ENCODE measurements around the gene CPA5. TPM values are rescaled to one million over a fixed set of nuclear protein-coding genes. Genes with fewer than 3 reads are reported as not detected.

The CPA5 gene
- total and polyA plus RNA-seq, 2 experiments from 2014 or later: not detected

GRCh38 chr7:130366564-130366963 is 21.9 kb downstream of the CPA5 start (continued):
- TF ChIP-seq REST (IDR thresholded peaks at IDR 0.05; ENCODE audit: unreplicated experiment) (no peak), ZNF331 (CRISPR knock-in tag; IDR thresholded peaks at IDR 0.05; ENCODE audit: low read depth) (no peak), ETS1 (IDR thresholded peaks at IDR 0.05) (no peak), EZH2 (IDR thresholded peaks at IDR 0.05; ENCODE audit: low read depth, unreplicated experiment) (no peak), JUNB (IDR thresholded peaks at IDR 0.05; ENCODE audit: unreplicated experiment) (no peak)

- Histone ChIP-seq H3K27ac (ENCODE audit: low read depth) (no peak overlapping the region), H3F3A (replicated peaks; ENCODE audit: low read depth) (no peaks in the 10 kb centered on the region), H3K27me3 (ENCODE audit: insufficient read depth) (no peaks in the 10 kb centered on the region), H3K4me3 (no peak overlapping the region), H4K20me1 (replicated peaks; ENCODE audit: insufficient read depth) (no peaks in the 10 kb centered on the region), H2AFZ (no peak overlapping the region), H3K79me2 (replicated peaks; ENCODE audit: insufficient read depth) (no peaks in the 10 kb centered on the region), H3K9me2 (ENCODE audit: insufficient read depth) (0 out of 2 replicates have a peak, but pooled peaks cover 4% of the 10 kb centered on the region), H3K4me2 (no peak overlapping the region), H3K36me3 (ENCODE audit: insufficient read depth) (no peaks in the 10 kb centered on the region), H3K4me1 (ENCODE audit: insufficient read depth) (peaks cover 5% of the 10 kb centered on the region; the same call in 1 of the 2 replicates)
- Mint-ChIP-seq H3K36me3 (ENCODE audit: low read depth) (peaks cover 4% of the 10 kb centered on the region; the same call in 1 of the 3 replicates), H3K9me3 (no peaks in the 10 kb centered on the region), H3K4me1 (peaks cover 21% of the 10 kb centered on the region), H3K27me3 (ENCODE audit: insufficient read depth, low read depth, poor library complexity) (peaks cover 7% of the 10 kb centered on the region), H3K4me3 (no peak overlapping the region), H3K27ac (no peak overlapping the region)
- ATAC-seq (no peak), DNase-seq (ENCODE audit: low spot score) (no peak)
- no peak for TF ChIP-seq REST (IDR thresholded peaks at IDR 0.05; ENCODE audit: unreplicated experiment)
- no peak for TF ChIP-seq CTCF (conservative IDR thresholded peaks at IDR 0.05; ENCODE audit: low read depth in 2 of 2)
- no peak for TF ChIP-seq CREB1 (CRISPR knock-in tag; IDR thresholded peaks at IDR 0.05; ENCODE audit: low read depth)
- no peak for TF ChIP-seq POLR2AphosphoS5 (IDR thresholded peaks at IDR 0.05; ENCODE audit: low read depth)
- no peak for TF ChIP-seq ZNF114 (CRISPR knock-in tag; IDR thresholded peaks at IDR 0.05)
Measured at GRCh38 chr7:130367088-130367755, 22.6 kb downstream of the CPA5 start.

All from GM23338 (cell line).